Skeletal muscle satellite cell (primary cell): ENCODE results near the gene KLRG1.

ENCODE experiments used
- H3K27me3 ChIP-seq: 2 replicates; pipeline ENCODE4 v1.7.0; 2013; ENCODE audit warnings: low read length; ENCODE audit not compliant: control insufficient read depth, insufficient read depth
- H3K36me3 ChIP-seq: 2 replicates; pipeline ENCODE4 v1.7.0; 2013; ENCODE audit warnings: mild to moderate bottlenecking, control low read depth, low read length; ENCODE audit not compliant: insufficient read depth
- H3K4me1 ChIP-seq: 2 replicates; pipeline ENCODE4 v1.7.0; 2013; ENCODE audit warnings: low read length; ENCODE audit not compliant: control insufficient read depth, insufficient read depth
- H3K4me2 ChIP-seq: 2 replicates; pipeline ENCODE4 v1.7.0; 2013; ENCODE audit warnings: mild to moderate bottlenecking, low read length
- H3K4me3 ChIP-seq: 2 replicates; pipeline ENCODE4 v1.7.0; 2013; ENCODE audit warnings: low read length
- H3K9ac ChIP-seq: 2 replicates; pipeline ENCODE4 v1.7.0; 2013; ENCODE audit warnings: mild to moderate bottlenecking, low read depth, low read length, moderate library complexity
- H3K9me3 ChIP-seq: replicated peaks from 2 replicates; pipeline ENCODE4 v1.7.0; 2013; ENCODE audit warnings: mild to moderate bottlenecking, control low read depth, low read length

The KLRG1 gene

DNA sequence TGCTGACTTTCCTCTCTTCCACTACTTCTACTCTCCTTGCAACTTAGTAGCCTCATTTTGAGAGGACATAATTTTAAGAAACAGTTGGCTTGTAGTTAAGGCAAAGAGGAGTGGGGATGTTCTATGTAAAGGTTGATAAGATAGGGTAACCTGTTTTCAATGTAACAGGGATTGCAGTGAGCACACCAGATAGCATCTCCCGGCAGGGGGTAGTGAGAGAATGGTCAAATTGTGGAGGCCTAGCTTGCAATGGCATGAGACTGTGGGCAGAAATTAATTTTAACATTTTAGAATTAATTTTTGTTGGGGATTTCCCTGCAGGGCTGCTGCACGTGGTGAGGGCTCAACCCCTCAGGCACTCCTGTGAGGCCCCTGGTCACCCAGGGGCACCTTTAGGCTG is 41.4 kb downstream of the KLRG1 start:
- Histone ChIP-seq H3K9ac (no peak overlapping the region), H3K27me3 (no peaks in the 10 kb centered on the region), H3K4me3 (no peak overlapping the region), H3K4me1 (no peaks in the 10 kb centered on the region), H3K36me3 (no peaks in the 10 kb centered on the region), H3K9me3 (no peaks in the 10 kb centered on the region), H3K4me2 (no peak overlapping the region)

DNA sequence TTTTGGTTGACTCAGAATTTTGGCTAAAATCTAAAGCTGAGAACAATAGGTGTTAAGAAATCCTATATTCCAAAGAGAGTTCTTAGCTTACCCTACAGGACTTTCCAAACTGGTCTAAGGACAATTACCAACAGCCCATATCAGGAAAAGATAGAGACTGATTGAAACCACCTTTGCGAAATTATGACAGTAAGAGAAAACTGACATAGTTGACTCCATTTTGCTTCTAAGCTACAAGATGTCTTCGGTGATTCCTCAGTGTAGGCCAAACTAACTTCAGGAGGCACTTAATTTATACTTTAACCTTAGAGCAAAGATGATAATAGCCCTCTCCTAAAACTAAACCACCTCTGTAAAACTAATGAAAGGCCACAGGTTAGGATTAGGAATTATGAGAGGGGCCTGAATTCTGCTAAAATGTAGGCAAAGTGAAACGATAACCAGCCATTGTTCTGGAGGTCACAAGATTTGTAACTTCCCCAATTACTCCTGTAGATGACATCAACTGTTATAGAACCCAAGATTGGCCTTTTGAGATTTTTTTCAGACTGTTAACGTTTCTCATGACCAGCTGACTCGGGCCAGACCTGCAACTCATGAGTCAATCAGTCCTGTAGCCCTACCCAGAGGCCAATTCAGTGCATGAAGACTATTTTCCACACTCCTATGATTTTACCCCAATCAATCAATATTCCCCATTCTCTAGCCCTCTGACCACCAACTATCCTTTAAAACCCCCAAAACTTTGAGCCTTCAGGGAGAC is 43.0 kb downstream of the KLRG1 start:
- H3K4me2 ChIP-seq = no peak overlapping the region
- no peaks in the 10 kb centered on the region for H3K36me3 ChIP-seq
- H3K27me3 ChIP-seq = no peaks in the 10 kb centered on the region
- H3K9ac ChIP-seq = no peak overlapping the region
- no peak overlapping the region for H3K4me3 ChIP-seq
- H3K9me3 ChIP-seq = no peaks in the 10 kb centered on the region
- no peaks in the 10 kb centered on the region for H3K4me1 ChIP-seq

DNA sequence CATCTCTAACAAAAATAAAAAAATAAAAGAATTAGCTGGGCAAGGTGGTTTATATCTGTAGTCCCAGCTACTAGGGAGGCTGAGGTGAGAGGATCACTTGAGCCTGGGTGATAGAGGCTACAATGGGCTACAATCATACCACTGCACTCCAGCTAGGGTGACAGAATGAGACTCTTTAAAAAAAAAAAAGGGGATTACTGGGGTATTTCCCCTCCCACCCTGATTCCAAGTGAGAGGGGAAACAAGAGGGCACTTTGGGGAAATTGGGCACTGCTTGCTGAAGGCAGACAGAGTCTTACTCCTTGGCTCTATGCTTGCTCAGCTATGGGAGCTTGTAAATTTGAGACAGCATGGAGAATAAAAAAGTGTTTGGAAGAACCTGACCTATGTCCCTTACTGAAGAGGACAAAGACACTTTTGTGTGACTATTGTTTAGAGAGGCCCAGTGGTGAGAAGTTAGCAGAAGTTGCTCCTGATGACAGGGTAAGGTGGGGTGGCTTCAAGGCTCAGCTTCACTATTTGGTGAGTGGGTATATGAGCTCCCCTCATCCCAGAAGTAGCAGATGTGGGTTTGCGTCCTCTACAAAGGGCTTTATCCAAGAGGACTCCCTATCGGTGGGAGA is 44.0 kb downstream of the KLRG1 start:
- H3K4me3 ChIP-seq = no peak overlapping the region
- no peak overlapping the region for H3K4me2 ChIP-seq
- no peak overlapping the region for H3K9ac ChIP-seq
- no peaks in the 10 kb centered on the region for H3K9me3 ChIP-seq
- H3K27me3 ChIP-seq = no peaks in the 10 kb centered on the region
- no peaks in the 10 kb centered on the region for H3K36me3 ChIP-seq
- no peaks in the 10 kb centered on the region for H3K4me1 ChIP-seq

DNA sequence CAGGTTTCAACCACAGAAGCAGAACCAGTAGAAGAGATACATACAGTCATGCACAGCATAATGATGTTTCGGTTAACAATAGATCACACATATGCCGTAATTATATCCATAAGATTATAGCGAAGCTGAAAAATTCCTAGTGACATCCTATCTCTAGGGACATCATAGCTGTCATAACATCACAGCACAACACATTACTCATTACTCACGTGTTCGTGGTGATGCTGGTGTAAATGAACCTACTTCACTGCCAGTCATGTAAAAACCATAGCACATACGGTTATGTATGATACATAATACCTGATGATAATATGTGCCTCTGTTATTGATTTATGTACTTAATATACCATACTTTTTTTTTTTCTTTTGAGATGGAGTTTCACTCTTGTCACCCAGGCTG is 44.7 kb downstream of the KLRG1 start:
- H3K4me1 ChIP-seq = no peaks in the 10 kb centered on the region
- no peaks in the 10 kb centered on the region for H3K27me3 ChIP-seq
- no peaks in the 10 kb centered on the region for H3K9me3 ChIP-seq
- no peak overlapping the region for H3K4me3 ChIP-seq
- H3K4me2 ChIP-seq = no peak overlapping the region
- no peak overlapping the region for H3K9ac ChIP-seq
- H3K36me3 ChIP-seq = no peaks in the 10 kb centered on the region

DNA sequence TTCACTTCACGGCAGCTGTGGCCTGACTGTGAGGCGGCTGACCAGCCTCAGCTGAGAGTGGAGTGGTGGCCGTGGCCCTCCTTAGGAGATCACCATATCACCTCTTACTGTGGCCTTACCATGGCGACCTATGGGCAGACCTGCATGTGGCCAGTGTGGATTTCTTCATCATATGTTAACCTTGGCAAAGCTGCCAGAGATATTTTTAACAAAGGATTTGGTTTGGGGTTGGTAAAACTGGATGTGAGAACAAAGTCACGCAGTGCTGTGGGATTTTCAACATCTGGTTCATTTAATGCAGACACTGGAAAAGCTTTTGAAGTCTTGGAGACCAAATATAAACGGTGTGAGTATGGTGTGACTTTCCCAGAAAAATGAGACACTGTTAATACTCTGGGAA is 46.9 kb downstream of the KLRG1 start:
- Histone ChIP-seq H3K36me3 (no peaks in the 10 kb centered on the region), H3K9ac (no peak overlapping the region), H3K27me3 (no peaks in the 10 kb centered on the region), H3K4me1 (no peaks in the 10 kb centered on the region), H3K4me3 (no peak overlapping the region), H3K9me3 (no peaks in the 10 kb centered on the region), H3K4me2 (no peak overlapping the region)

DNA sequence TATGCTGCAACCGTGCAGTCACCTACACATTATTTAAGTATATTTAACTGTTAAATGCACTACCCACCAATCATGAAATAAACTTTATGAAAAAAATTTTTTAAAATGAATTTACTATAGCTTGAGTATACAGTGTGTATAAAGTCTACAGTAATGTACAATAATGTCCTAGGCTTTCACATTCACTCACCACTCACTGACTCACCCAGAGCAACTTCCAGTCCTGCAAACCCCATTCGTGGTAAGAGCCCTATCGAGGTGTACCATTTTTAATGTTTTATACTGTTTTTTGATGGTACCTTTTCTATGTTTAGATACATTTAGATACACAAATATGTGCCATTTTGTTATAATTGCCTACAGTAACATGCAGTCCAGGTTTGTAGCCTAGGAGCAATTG is 48.1 kb downstream of the KLRG1 start:
- no peaks in the 10 kb centered on the region for H3K36me3 ChIP-seq
- H3K4me2 ChIP-seq = no peak overlapping the region
- no peak overlapping the region for H3K4me3 ChIP-seq
- H3K4me1 ChIP-seq = no peaks in the 10 kb centered on the region
- H3K27me3 ChIP-seq = no peaks in the 10 kb centered on the region
- H3K9me3 ChIP-seq = no peaks in the 10 kb centered on the region
- H3K9ac ChIP-seq = no peak overlapping the region

DNA sequence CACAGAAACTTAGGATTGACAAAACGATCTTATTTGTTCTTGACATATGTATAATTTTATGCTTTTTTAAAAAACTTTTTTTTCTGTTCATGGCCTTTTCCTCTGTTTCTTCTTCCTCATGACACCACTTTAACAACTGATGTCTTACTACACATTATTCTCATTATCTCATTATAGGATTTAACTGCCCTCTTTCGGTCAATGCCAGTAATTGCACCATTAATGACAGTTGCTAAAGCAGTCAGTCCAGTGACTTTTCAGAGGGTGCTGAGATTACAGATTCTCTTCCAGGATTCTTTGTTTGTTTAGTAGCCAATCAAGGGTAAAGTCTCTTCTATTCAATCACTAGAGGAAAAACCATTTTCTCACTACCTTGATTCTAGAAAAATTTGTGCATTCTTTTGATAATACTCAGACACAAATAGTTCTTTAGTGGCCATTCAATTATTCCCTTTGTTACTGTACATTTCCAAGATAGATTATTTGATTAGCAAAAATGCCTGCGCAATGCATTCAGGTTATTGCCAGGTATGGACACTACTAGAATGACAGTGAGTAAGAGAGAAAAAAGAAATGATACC is 50.1 kb downstream of the KLRG1 start:
- no peak overlapping the region for H3K4me3 ChIP-seq
- no peak overlapping the region for H3K9ac ChIP-seq
- no peaks in the 10 kb centered on the region for H3K36me3 ChIP-seq
- H3K4me2 ChIP-seq = no peak overlapping the region
- no peaks in the 10 kb centered on the region for H3K27me3 ChIP-seq
- H3K9me3 ChIP-seq = no peaks in the 10 kb centered on the region
- no peaks in the 10 kb centered on the region for H3K4me1 ChIP-seq

DNA sequence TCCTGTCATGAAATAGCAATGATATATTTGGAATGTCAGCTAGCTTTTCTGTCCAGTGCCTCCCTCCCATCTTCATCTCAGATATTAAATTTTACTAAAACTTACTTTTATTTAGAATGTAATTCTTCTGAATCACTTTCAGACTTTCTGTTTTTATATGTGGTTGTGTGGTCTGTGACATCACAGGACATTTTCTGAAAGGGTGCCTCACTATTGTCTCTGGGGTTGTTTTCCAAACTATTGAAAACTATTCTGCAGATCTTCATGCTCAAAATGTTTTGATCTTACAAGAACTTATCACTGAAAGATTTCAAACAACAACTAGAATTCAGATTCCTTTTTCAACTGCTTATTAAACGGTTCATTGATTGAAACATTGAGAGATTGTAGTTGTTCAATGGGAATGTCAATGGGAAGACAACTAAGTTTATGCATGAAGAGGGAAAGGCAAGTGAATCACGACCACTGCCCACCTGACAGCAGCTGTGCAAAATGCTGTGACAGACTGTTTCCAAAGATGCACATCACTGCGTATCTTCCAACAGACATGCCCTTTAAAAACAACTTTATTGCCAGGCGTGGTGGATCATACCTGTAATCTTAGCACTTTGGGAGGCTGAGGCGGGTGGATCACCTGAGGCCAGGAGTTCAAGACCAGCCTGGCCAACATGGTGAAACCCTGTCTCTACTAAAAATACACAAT is 51.3 kb downstream of the KLRG1 start:
- Histone ChIP-seq H3K27me3 (no peaks in the 10 kb centered on the region), H3K4me3 (no peak overlapping the region), H3K36me3 (no peaks in the 10 kb centered on the region), H3K9me3 (no peaks in the 10 kb centered on the region), H3K4me1 (no peaks in the 10 kb centered on the region), H3K9ac (no peak overlapping the region), H3K4me2 (no peak overlapping the region)

DNA sequence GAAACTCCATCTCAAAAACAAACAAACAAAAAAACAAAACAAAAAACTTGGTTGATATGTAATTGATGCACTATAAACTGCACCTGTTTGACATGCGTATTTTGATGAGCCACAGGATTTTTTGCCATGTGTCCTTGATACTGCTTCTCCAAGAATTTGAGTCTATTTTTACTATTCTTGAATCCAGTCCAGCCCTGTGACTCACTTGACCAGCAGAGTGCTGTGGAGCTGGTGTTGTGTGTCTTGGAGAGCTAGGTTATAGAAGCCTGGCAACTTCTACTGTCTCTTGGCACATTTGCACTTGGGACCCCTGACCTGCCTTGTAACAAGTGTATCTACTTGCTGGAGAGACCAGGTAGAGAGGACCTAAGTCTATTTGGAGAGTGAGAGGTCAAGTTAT is 52.0 kb downstream of the KLRG1 start:
- H3K4me1 ChIP-seq = no peaks in the 10 kb centered on the region

DNA sequence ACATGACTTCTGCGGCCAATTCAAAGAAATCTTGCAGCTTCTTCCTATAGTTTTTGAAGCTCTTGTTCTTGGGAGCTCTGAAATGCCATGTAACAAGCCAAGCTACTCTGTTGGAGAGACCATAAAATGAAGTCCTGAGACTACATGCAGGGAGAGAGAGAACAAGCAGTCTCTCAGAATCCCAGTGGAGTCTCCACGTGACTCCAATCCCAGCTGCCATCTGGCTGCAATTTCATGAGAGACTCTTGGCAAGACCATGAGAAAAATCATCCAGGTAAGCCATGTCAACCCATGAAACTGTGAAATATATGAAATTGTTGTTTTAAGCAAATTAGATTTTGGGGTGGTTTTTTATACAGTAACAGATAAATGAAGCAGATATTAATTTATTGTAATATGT is 54.4 kb downstream of the KLRG1 start:
- Histone ChIP-seq H3K4me3 (no peak overlapping the region), H3K4me2 (no peak overlapping the region), H3K4me1 (no peaks in the 10 kb centered on the region), H3K9ac (no peak overlapping the region), H3K9me3 (no peaks in the 10 kb centered on the region), H3K36me3 (no peaks in the 10 kb centered on the region), H3K27me3 (no peaks in the 10 kb centered on the region)

More for the DNA sequence above, 52.0 kb downstream of the KLRG1 start:
- Histone ChIP-seq H3K9ac (no peak overlapping the region), H3K36me3 (no peaks in the 10 kb centered on the region), H3K4me3 (no peak overlapping the region), H3K27me3 (no peaks in the 10 kb centered on the region), H3K9me3 (no peaks in the 10 kb centered on the region), H3K4me2 (no peak overlapping the region)

DNA sequence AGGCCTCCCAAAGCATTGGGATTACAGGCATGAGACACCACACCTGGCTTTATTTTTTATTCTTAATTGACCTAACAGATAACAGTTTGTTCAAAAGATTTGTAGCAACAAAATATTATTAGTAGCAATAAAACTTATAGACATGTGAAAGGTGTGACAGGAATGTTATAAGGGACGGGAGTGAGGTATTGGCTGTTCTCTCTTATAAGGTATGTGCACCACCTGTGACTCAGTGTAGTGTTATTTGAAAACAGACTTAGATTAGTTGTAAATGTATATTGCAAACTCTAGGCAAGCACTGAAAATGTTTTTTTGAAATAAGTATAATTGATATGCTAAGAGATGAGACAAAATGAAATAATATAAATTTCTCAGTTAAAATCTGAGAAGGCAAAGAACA is 57.8 kb downstream of the KLRG1 start:
- Histone ChIP-seq H3K9ac (no peak overlapping the region), H3K4me1 (no peaks in the 10 kb centered on the region), H3K4me2 (no peak overlapping the region), H3K4me3 (no peak overlapping the region), H3K27me3 (peaks cover 11% of the 10 kb centered on the region), H3K36me3 (no peaks in the 10 kb centered on the region), H3K9me3 (no peaks in the 10 kb centered on the region)
